Activated T-helper 2 cell treated with anti-CD3 and anti-CD28 coated beads, Interferon-gamma antibody, Interleukin-2, Interleukin-4, amounts not matched to agents 10 μg/mL and 5 μg/mL and 100 μg/mL, durations not matched to agents 14 hours and 24 hours and 36 hours (primary cell): ENCODE measurements around the gene PLEKHG4B. TPM values are rescaled to one million over a fixed set of nuclear protein-coding genes. Genes with fewer than 3 reads are reported as not detected.
A peak's percentile ranks its signal among the peaks of the same experiment; 100 is the strongest.

Experiments used
- DNase-seq: peaks from one replicate; pipeline ENCODE4 v3.0.0; 2021; ENCODE audit warnings: low spot score
- H3K27ac Mint-ChIP-seq: one replicate; pipeline ENCODE4 v1.8.0; 2021; ENCODE audit warnings: mixed read lengths
- H3K27me3 Mint-ChIP-seq: one replicate; pipeline ENCODE4 v1.8.0; 2021; ENCODE audit warnings: low read depth, mixed read lengths
- H3K36me3 Mint-ChIP-seq: one replicate; pipeline ENCODE4 v1.8.0; 2021; ENCODE audit warnings: low read depth, mixed read lengths
- H3K4me1 Mint-ChIP-seq: one replicate; pipeline ENCODE4 v1.8.0; 2021; ENCODE audit warnings: low read depth, mixed read lengths
- H3K4me3 Mint-ChIP-seq: one replicate; pipeline ENCODE4 v1.8.0; 2021; ENCODE audit warnings: low read depth, mild to moderate bottlenecking, moderate library complexity, mixed read lengths
- H3K9me3 Mint-ChIP-seq: one replicate; pipeline ENCODE4 v1.8.0; 2021; ENCODE audit warnings: mixed read lengths
- intact Hi-C: fragments of 100-400 bp; cut with micrococcal nuclease; formaldehyde crosslinking; loops from one replicate; pipeline ENCODE4 v1.15.1; 2023
- total RNA-seq: library from RNA; stranded (reverse); gene quantifications from 2 replicates; pipeline ENCODE4 v1.2.3, GENCODE V29; 2022

Gene PLEKHG4B
- total RNA-seq, 1 donor from 2014 or later = not detected

DNA sequence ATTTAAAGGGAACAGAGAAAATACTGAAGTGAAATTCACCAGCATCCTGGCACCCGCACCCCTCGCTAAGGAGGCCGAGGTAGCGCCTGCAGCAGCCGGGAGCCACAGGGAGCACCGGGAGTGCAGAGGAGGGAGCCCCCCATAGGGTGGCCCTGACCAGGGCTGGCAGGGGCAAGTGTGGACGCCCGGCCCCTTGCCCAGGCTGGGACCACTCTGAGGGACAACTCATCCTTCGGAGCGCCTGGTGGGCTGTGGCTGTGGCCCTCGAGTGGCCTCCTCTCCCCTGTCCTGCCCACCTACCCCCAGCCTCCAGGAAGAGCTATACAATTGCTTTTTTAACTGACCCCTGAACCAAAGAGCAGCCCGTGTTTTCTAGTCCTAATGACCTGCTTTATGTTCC is 47.0 kb downstream of the PLEKHG4B start:
- Mint-ChIP-seq H3K36me3 (no peaks in the 10 kb centered on the region), H3K4me1 (no peaks in the 10 kb centered on the region), H3K27me3 (no peaks in the 10 kb centered on the region), H3K9me3 (no peaks in the 10 kb centered on the region), H3K27ac (no peak overlapping the region), H3K4me3 (no peak overlapping the region)
- intact Hi-C loops = no loop called here
- no peak for DNase-seq

DNA sequence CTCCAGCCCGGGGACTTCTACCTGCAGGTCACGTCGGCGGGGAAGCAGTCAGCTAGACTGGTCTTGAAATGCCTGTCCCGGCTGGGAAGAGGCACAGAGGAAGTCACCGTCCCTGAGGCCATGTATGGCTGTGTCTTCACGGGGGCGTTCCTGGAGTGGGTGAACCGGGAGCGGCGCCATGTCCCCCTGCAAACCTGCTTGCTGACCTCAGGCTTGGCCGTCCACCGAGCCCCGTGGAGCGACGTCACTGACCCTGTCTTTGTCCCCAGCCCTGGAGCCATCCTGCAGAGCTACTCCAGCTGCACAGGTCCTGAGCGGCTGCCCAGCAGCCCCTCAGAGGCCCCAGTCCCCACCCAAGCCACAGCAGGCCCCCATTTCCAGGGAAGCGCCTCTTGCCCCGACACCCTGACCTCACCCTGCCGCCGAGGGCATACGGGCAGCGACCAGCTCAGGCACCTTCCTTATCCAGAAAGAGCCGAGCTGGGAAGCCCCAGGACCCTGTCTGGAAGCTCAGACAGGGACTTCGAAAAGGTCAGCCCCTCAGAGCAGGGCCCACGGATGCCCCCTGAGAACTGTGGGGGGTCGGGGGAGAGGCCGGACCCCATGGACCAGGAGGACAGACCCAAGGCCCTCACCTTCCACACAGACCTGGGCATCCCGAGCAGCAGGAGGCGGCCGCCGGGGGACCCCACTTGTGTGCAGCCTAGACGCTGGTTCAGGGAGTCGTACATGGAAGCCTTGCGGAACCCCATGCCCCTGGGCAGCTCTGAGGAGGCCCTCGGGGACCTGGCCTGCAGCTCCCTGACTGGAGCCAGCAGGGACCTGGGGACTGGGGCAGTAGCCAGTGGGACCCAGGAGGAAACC is 47.8 kb downstream of the PLEKHG4B start:
- H3K36me3 Mint-ChIP-seq = no peaks in the 10 kb centered on the region

DNA sequence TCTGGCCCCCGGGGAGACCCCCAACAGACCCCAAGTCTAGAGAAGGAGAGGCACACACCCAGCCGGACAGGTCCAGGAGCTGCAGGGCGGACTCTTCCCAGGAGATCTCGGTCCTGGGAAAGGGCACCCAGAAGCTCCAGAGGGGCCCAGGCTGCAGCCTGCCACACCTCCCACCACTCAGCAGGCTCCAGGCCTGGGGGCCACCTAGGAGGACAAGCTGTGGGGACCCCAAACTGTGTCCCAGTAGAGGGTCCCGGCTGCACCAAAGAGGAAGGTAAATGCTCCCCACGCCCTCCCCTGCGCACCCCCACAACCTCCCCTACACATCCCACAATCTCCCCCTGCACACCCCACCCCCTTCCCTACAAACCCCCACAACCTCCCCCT is 48.5 kb downstream of the PLEKHG4B start:
- Mint-ChIP-seq H3K36me3 (no peaks in the 10 kb centered on the region), H3K27ac (no peak overlapping the region), H3K27me3 (no peaks in the 10 kb centered on the region), H3K4me3 (no peak overlapping the region), H3K9me3 (no peaks in the 10 kb centered on the region), H3K4me1 (no peaks in the 10 kb centered on the region)
- intact Hi-C loops = no loop called here
- DNase-seq = no peak

More for the DNA sequence above, 47.8 kb downstream of the PLEKHG4B start:
- no peak overlapping the region for H3K27ac Mint-ChIP-seq
- DNase-seq = no peak
- no peaks in the 10 kb centered on the region for H3K27me3 Mint-ChIP-seq
- no peaks in the 10 kb centered on the region for H3K4me1 Mint-ChIP-seq
- intact Hi-C loops = no loop called here
- H3K4me3 Mint-ChIP-seq = no peak overlapping the region
- H3K9me3 Mint-ChIP-seq = no peaks in the 10 kb centered on the region

DNA sequence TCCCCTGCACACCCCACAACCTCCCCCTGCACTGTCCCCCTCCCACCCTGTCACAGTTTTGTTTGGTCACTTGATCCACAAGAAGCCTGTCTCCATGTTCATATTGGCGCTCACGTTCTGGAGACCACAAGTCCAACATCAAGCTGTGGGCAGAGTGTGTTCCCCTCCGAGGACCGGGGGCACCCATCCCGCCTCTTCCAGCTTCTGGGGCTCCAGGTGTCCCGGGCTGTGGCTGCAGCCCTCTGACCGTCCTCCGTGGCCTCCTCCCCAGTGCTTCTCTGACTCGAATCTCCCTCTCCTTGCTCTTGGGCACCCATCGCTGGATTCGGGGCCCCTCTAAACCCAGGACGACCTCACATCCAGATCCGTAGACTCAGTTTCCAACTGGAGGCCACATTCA is 49.2 kb downstream of the PLEKHG4B start:
- H3K36me3 Mint-ChIP-seq = no peaks in the 10 kb centered on the region

DNA sequence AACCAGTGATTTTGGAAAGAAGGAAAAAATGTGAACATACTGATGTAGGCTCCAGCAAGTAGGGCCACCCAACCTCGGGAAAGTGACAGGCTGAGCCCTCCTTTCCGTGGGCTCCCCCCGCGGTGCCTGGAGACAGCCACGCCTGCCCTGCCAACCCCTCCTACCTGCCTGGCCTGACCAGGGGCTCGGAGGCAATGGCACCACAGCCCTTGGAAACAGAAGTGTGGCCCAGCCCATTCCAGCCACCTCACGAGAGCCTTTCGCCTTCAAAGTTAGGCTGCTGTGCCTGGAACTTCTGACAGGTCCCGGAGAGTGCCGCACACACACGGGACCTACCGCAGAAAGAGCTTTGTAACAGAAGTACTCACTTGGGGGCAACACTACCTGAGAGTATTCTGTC is 49.8 kb downstream of the PLEKHG4B start:
- peaks cover 2% of the 10 kb centered on the region for H3K9me3 Mint-ChIP-seq
- H3K27me3 Mint-ChIP-seq = no peaks in the 10 kb centered on the region
- intact Hi-C loops = no loop called here
- no peaks in the 10 kb centered on the region for H3K4me1 Mint-ChIP-seq
- no peak overlapping the region for H3K27ac Mint-ChIP-seq
- DNase-seq = no peak
- H3K4me3 Mint-ChIP-seq = no peak overlapping the region
- H3K36me3 Mint-ChIP-seq = no peaks in the 10 kb centered on the region

More for the DNA sequence above, 49.2 kb downstream of the PLEKHG4B start:
- Mint-ChIP-seq H3K4me3 (no peak overlapping the region), H3K9me3 (no peaks in the 10 kb centered on the region), H3K27ac (no peak overlapping the region), H3K27me3 (no peaks in the 10 kb centered on the region), H3K4me1 (no peaks in the 10 kb centered on the region)
- intact Hi-C loops = no loop called here
- no peak for DNase-seq

DNA sequence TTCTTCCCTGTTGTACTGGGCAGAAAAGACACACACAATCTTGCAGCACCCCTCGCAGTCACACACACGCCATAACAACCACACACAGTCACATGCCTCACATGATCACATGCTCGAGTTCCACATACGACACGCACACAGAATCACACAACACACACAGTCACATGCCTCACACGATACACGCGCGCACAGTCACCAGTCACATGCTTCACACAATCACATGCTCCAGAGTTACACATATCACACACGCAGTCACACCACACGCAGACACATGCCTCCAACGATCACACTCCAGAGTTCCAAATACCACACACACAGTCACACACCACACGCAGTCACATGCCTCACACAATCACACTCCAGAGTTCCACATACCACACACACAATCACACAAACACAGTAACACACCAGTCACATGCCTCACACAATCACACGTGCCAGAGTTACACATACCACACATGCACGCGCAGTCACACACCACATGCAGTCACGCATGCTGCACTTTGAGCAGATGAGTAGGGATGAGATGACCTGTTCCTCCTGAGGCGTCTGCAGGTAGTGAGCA is 50.4 kb downstream of the PLEKHG4B start:
- Mint-ChIP-seq H3K9me3 (peaks cover 7% of the 10 kb centered on the region), H3K27me3 (no peaks in the 10 kb centered on the region), H3K27ac (no peak overlapping the region), H3K4me1 (no peaks in the 10 kb centered on the region), H3K36me3 (no peaks in the 10 kb centered on the region), H3K4me3 (no peak overlapping the region)
- intact Hi-C loops = no loop called here
- no peak for DNase-seq

DNA sequence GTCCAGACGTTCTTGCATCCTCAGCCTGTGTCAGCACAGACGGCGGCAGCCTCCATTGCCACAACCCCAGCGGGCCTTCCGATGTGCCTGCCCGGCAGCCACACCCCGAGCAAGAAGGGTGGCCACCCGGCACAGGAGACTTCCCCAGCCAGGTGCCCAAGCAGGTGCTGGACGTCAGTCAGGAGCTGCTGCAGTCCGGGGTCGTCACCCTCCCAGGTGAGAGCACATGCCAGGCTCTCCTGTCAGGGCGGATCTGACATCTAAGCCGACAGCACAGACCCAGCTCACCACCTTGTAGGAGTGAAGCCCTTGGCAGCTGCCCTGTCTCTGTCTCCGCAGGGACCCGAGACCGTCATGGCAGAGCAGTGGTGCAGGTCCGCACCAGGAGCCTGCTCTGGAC is 51.1 kb downstream of the PLEKHG4B start:
- no peak for DNase-seq
- Mint-ChIP-seq H3K4me1 (no peaks in the 10 kb centered on the region), H3K9me3 (peaks cover 15% of the 10 kb centered on the region), H3K27ac (no peak overlapping the region), H3K27me3 (no peaks in the 10 kb centered on the region), H3K36me3 (no peaks in the 10 kb centered on the region), H3K4me3 (no peak overlapping the region)
- intact Hi-C loops = no loop called here

DNA sequence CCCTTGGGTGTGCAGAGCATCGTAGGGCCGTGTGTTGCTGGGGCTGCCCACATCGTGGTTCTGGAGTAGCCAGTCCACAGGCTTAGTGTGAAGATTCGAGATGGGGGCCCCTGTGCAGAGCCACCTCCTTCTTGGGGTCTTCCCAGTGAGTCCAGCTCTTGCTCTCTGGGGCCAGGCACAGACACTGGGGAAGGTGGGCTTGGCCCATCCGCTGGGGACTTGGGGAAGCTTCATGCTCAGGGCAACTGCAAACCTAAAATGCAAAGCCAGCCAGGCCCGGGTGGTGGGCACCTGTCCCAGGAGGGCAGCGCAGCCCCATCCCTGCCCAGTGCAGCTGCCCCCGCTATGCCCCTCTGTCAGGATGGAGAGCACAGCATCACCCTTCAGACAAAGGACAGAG is 53.0 kb downstream of the PLEKHG4B start:
- DNase-seq = no peak
- no peaks in the 10 kb centered on the region for H3K27me3 Mint-ChIP-seq
- no peak overlapping the region for H3K27ac Mint-ChIP-seq
- no peaks in the 10 kb centered on the region for H3K36me3 Mint-ChIP-seq
- intact Hi-C loops = no loop called here
- no peaks in the 10 kb centered on the region for H3K4me1 Mint-ChIP-seq
- peaks cover 19% of the 10 kb centered on the region for H3K9me3 Mint-ChIP-seq
- no peak overlapping the region for H3K4me3 Mint-ChIP-seq

DNA sequence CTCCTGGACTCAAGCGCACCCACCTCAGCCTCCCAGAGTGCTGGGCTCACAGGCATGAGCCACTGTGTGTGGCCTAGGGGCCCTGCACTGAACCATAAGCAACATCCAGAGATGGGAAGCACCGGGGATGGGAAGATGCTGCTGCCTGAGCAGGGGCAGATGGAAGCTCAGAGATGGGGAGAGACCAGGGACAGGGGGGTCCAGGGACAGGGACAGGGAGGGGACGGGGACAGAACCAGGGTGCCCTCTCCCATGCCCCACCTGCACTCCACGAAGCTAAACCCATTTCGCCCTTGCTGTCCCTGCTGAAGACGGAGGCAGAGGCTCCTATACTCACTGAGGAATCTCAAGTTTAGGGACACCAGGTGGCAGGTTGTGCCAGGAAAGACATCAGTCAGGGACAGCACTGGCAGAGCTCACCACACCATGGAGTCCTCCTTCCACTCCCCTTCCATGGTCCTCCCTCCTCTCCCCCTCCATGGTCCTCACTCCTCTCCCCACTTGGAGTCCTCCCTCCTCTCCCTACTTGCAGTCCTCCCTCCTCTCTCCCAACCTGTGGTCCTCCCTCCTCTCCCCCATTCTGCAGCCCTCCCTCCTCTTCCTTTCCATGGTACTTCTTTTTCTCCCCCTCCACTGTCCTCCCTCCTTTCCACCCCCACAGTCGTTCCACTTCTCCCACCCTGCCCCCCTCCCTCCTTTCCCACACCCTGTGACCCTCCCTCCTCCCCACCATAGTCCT is 53.8 kb downstream of the PLEKHG4B start:
- no peaks in the 10 kb centered on the region for H3K36me3 Mint-ChIP-seq
- H3K27me3 Mint-ChIP-seq = no peaks in the 10 kb centered on the region
- no peak overlapping the region for H3K27ac Mint-ChIP-seq
- no peak for DNase-seq
- H3K9me3 Mint-ChIP-seq = peaks cover 19% of the 10 kb centered on the region
- no peaks in the 10 kb centered on the region for H3K4me1 Mint-ChIP-seq
- H3K4me3 Mint-ChIP-seq = no peak overlapping the region
- intact Hi-C loops = no loop called here

DNA sequence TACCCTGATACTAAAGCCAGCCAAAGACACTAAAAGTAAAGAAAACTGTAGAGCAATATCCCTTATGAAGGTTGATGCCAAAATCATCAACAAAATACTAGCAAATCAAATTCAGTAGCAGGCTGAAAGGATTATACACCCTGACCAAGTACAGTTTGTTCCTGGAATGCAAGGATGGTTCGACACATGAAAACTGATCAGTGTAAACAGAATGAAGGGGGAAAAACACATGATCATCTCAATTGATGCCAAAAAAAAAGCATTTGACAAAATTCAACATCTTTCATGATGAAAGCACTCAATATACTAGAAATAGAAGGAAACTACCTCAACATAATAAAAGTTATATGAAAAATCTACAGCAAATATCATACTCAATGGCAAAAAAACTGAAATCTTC is 55.8 kb downstream of the PLEKHG4B start:
- no peaks in the 10 kb centered on the region for H3K36me3 Mint-ChIP-seq
- intact Hi-C loops = no loop called here
- H3K27me3 Mint-ChIP-seq = peaks cover 2% of the 10 kb centered on the region
- DNase-seq = no peak
- no peak overlapping the region for H3K27ac Mint-ChIP-seq
- H3K9me3 Mint-ChIP-seq = peaks cover 19% of the 10 kb centered on the region
- no peaks in the 10 kb centered on the region for H3K4me1 Mint-ChIP-seq
- H3K4me3 Mint-ChIP-seq = no peak overlapping the region

DNA sequence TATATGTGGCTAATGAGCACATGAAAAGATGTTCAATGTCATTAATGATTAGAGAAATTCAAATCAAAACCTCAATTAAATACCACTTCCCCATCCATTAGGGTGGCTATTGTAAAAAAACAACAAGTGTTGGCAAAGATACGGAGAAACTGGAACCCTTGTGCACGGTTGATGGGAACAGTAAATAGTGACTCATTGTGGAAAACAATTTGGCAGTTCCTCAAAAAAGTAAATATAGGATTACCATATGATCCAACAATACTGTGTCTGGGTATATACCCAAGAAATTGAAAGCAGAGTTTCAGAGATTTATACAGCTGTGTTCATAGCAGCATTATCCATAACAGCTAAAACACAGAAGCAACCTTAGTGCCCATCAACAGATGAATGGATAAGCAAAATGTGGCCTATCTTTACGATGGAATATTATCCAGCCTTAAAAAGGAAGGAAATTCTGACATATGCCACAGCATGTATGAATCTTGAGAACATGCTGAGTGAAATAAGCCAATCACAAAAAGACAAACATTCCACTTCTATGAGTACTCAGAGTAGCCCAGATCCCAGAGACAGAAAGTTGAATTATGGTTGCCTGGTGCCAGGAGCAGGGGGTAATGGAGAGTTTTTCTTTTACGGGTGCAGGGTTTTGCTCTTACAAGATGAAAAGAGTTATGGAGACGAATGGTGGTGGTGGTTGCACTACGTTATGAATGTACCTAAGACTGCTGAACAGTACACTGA is 57.9 kb downstream of the PLEKHG4B start:
- no peaks in the 10 kb centered on the region for H3K4me1 Mint-ChIP-seq
- peaks cover 4% of the 10 kb centered on the region for H3K27me3 Mint-ChIP-seq
- H3K9me3 Mint-ChIP-seq = peaks cover 19% of the 10 kb centered on the region
- H3K4me3 Mint-ChIP-seq = no peak overlapping the region
- intact Hi-C loops = no loop called here
- H3K36me3 Mint-ChIP-seq = no peaks in the 10 kb centered on the region
- no peak for DNase-seq
- H3K27ac Mint-ChIP-seq = no peak overlapping the region

DNA sequence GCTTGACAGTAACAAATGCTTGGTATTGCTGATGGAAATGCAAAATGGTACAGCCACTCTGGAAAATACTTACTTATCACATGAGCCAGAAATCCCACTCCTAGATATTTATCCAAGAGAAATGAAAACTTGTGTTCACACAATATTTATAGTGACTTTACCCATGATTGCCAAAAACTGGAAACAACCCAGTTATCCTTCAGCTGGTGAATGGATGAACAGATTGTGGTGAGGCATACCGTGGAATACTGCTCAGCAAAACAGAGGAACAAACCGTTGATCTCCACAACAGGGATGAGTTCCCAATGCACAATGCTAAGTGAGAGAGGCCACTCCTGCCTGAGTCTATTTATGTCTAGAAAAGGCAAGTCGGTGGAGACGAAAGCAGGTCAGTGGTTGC is 58.8 kb downstream of the PLEKHG4B start:
- DNase-seq = peak; percentile 3
- no peaks in the 10 kb centered on the region for H3K36me3 Mint-ChIP-seq
- intact Hi-C loops = no loop called here
- H3K4me1 Mint-ChIP-seq = no peaks in the 10 kb centered on the region
- no peak overlapping the region for H3K4me3 Mint-ChIP-seq
- peaks cover 4% of the 10 kb centered on the region for H3K27me3 Mint-ChIP-seq
- H3K9me3 Mint-ChIP-seq = peaks cover 19% of the 10 kb centered on the region
- H3K27ac Mint-ChIP-seq = no peak overlapping the region
